Tibial nerve (tissue), 4 donors: ENCODE measurements around the gene PLCB4. TPM values are rescaled to one million over a fixed set of nuclear protein-coding genes. Genes with fewer than 3 reads are reported as not detected.

ENCODE experiments used
- DNase-seq, 2 donors: peaks; one replicate each; pipeline ENCODE4 v3.0.0-alpha.2; 2019; ENCODE audit warnings: low spot score in 2 of 2
- H3K27ac ChIP-seq, 4 donors: fragments of 200-600 bp; sonication (generic) in 3 of 4; one replicate each; pipeline ENCODE4 v1.5.1; 2017 to 2019; ENCODE audit warnings: mild to moderate bottlenecking in 1 of 4
- H3K27me3 ChIP-seq, 2 donors: fragments of 200-600 bp; sonication (generic) in 1 of 2; one replicate each; pipeline versions ENCODE4 v1.5.1 to v1.6.0; 2017 to 2019
- H3K36me3 ChIP-seq, 3 donors: fragments of 200-600 bp; sonication (generic); one replicate each; pipeline ENCODE4 v1.5.1; 2018 to 2019
- H3K4me1 ChIP-seq, 4 donors: fragments of 200-600 bp; sonication (generic) in 3 of 4; one replicate each; pipeline ENCODE4 v1.5.1; 2017 to 2019
- H3K4me3 ChIP-seq, 4 donors: fragments of 200-600 bp; sonication (generic) in 3 of 4; one replicate each; pipeline ENCODE4 v1.5.1; 2017 to 2019; ENCODE audit warnings: mild to moderate bottlenecking in 1 of 4, moderate library complexity in 1 of 4
- H3K9me3 ChIP-seq, 4 donors: fragments of 200-600 bp; sonication (generic) in 3 of 4; one replicate each; pipeline ENCODE4 v1.5.1; 2017 to 2019
- CTCF ChIP-seq, 5 experiments: fragments of 200-600 bp in 3 of 5; fragments of 450-650 bp in 2 of 5; sonication (generic) in 3 of 5; IDR thresholded peaks; one replicate each; pipeline ENCODE4 v1.5.1; 2016 to 2019; ENCODE audit warnings: antibody characterized with exemption in 5 of 5, mild to moderate bottlenecking in 3 of 5, moderate library complexity in 2 of 5
- EP300 ChIP-seq, 2 donors: sonication (generic); formaldehyde crosslinking; IDR thresholded peaks; one replicate each; pipeline ENCODE4 v1.6.1; 2017; ENCODE audit warnings: antibody characterized with exemption in 2 of 2, mild to moderate bottlenecking in 1 of 2
- POLR2A ChIP-seq, 2 donors: fragments of 450-650 bp; IDR thresholded peaks; one replicate each; pipeline ENCODE4 v1.6.1; 2017; ENCODE audit warnings: antibody characterized with exemption in 2 of 2, mild to moderate bottlenecking in 2 of 2, moderate library complexity in 2 of 2
- WGBS, 2 donors: methylation state at CpG; one replicate each; pipeline ENCODE4 v1.1.5; 2018; 5-methylcytosine and 5-hydroxymethylcytosine counted together
- total RNA-seq, 4 donors: library from RNA; depleted of rRNA; stranded (reverse); fragments of >200 nt; gene quantifications; one replicate each; pipeline ENCODE4 v1.1.0, GENCODE V29; 2016

Gene PLCB4
- total RNA-seq, 4 donors from 2014 or later: 35.7 to 52.9 (median 40.1) TPM

GRCh38 chr20:9360431-9360830, 291.5 kb downstream of the PLCB4 start:
- WGBS, 2 donors: 81 to 93% methylated on average over 1 of the region's 1 CpG
- no peak for TF ChIP-seq CTCF (IDR thresholded peaks at IDR 0.05)
- no peak for TF ChIP-seq EP300 (IDR thresholded peaks at IDR 0.05)
- no peak for TF ChIP-seq POLR2A (IDR thresholded peaks at IDR 0.05)

GRCh38 chr20:9363673-9364072, 294.8 kb downstream of the PLCB4 start:
- TF ChIP-seq POLR2A (IDR thresholded peaks at IDR 0.05): no peak
- TF ChIP-seq CTCF (IDR thresholded peaks at IDR 0.05): no peak
- no peak for TF ChIP-seq EP300 (IDR thresholded peaks at IDR 0.05)
- Histone ChIP-seq H3K4me1 (peaks cover 0 to 31% (median 8%) of the 10 kb centered on the region in 4 donors), H3K9me3 (no peaks in the 10 kb centered on the region), H3K27me3 (no peaks in the 10 kb centered on the region), H3K4me3 (no peak overlapping the region), H3K36me3 (peaks cover 0 to 6% (median 0%) of the 10 kb centered on the region in 3 donors), H3K27ac (no peak overlapping the region)
- DNase-seq: no peak
- 94 to 96% methylated on average over 2 of the region's 2 CpGs for WGBS, 2 donors

More at GRCh38 chr20:9360431-9360830, 291.5 kb downstream of the PLCB4 start:
- no peaks in the 10 kb centered on the region for H3K9me3 ChIP-seq
- H3K4me3 ChIP-seq: no peak overlapping the region
- no peak for DNase-seq
- H3K36me3 ChIP-seq: peaks cover 0 to 6% (median 0%) of the 10 kb centered on the region in 3 donors
- H3K27me3 ChIP-seq: no peaks in the 10 kb centered on the region
- no peak overlapping the region for H3K27ac ChIP-seq
- peaks cover 0 to 31% (median 8%) of the 10 kb centered on the region in 4 donors for H3K4me1 ChIP-seq

- Histone ChIP-seq H3K27me3 (no peaks in the 10 kb centered on the region), H3K4me1 (no peaks in the 10 kb centered on the region), H3K9me3 (no peaks in the 10 kb centered on the region), H3K27ac (no peak overlapping the region), H3K36me3 (peaks cover 0 to 6% (median 0%) of the 10 kb centered on the region in 3 donors), H3K4me3 (no peak overlapping the region)
- TF ChIP-seq EP300 (IDR thresholded peaks at IDR 0.05) (no peak), CTCF (IDR thresholded peaks at IDR 0.05) (no peak), POLR2A (IDR thresholded peaks at IDR 0.05) (no peak)
- no peak for DNase-seq
Measured at GRCh38 chr20:9367328-9367727, 298.4 kb downstream of the PLCB4 start.

- H3K27ac ChIP-seq: no peak overlapping the region
- H3K27me3 ChIP-seq: no peaks in the 10 kb centered on the region
- peaks cover 0 to 6% (median 0%) of the 10 kb centered on the region in 3 donors for H3K36me3 ChIP-seq
- no peak overlapping the region for H3K4me3 ChIP-seq
- H3K9me3 ChIP-seq: no peaks in the 10 kb centered on the region
- TF ChIP-seq POLR2A (IDR thresholded peaks at IDR 0.05) (no peak), CTCF (IDR thresholded peaks at IDR 0.05) (no peak), EP300 (IDR thresholded peaks at IDR 0.05) (no peak)
- 66 to 71% methylated on average over 2 of the region's 2 CpGs for WGBS, 2 donors
- no peaks in the 10 kb centered on the region for H3K4me1 ChIP-seq
- DNase-seq: no peak
Measured at GRCh38 chr20:9367746-9368145, 298.9 kb downstream of the PLCB4 start.

- Histone ChIP-seq H3K27ac (no peak overlapping the region), H3K9me3 (no peaks in the 10 kb centered on the region), H3K27me3 (no peaks in the 10 kb centered on the region), H3K4me1 (no peaks in the 10 kb centered on the region), H3K36me3 (no peaks in the 10 kb centered on the region), H3K4me3 (no peak overlapping the region)
- DNase-seq: no peak
- 80 to 87% methylated on average over 4 of the region's 4 CpGs for WGBS, 2 donors
- TF ChIP-seq POLR2A (IDR thresholded peaks at IDR 0.05) (no peak), CTCF (IDR thresholded peaks at IDR 0.05) (no peak), EP300 (IDR thresholded peaks at IDR 0.05) (no peak)
Measured at GRCh38 chr20:9368893-9369292, 300.0 kb downstream of the PLCB4 start.
